Ovary (tissue), 9 donors: ENCODE data around the gene CCDC177. TPM values are rescaled to one million over a fixed set of nuclear protein-coding genes. Genes with fewer than 3 reads are reported as not detected.

Experiments
- DNase-seq, 5 donors: peaks; one replicate each; pipeline ENCODE4 v3.0.0-alpha.2; 2019 to 2020
- H3K27ac ChIP-seq, 2 donors: fragments of 200-600 bp; one replicate each; pipeline versions ENCODE4 v1.5.1 to v1.8.0; 2019 to 2022
- H3K27me3 ChIP-seq: fragments of 200-600 bp; one replicate; pipeline ENCODE4 v1.8.0; 2022
- H3K36me3 ChIP-seq: fragments of 200-600 bp; sonication (generic); one replicate; pipeline ENCODE4 v1.5.1; 2019
- H3K4me1 ChIP-seq: one replicate; pipeline ENCODE4 v1.8.1; 2013; ENCODE audit warnings: mild to moderate bottlenecking, moderate library complexity; ENCODE audit not compliant: insufficient read depth
- H3K4me3 ChIP-seq: fragments of 200-600 bp; sonication (generic); one replicate; pipeline ENCODE4 v1.5.1; 2017
- H3K9me3 ChIP-seq, 2 donors: fragments of 200-600 bp in 1 of 2; sonication (generic) in 1 of 2; one replicate each; pipeline versions ENCODE4 v1.5.1 to v1.8.1; 2013 to 2019; ENCODE audit warnings: mild to moderate bottlenecking in 1 of 2, moderate library complexity in 1 of 2
- CTCF ChIP-seq, 3 donors: fragments of 450-650 bp in 2 of 3; fragments of 200-600 bp in 1 of 3; IDR thresholded peaks; one replicate each; pipeline versions ENCODE4 v1.5.1 to v1.8.0; 2016 to 2022; ENCODE audit warnings: antibody characterized with exemption in 3 of 3, mild to moderate bottlenecking in 1 of 3
- EP300 ChIP-seq: sonication (generic); formaldehyde crosslinking; IDR thresholded peaks from one replicate; pipeline ENCODE4 v1.6.1; 2017; ENCODE audit warnings: antibody characterized with exemption
- POLR2A ChIP-seq: fragments of 450-650 bp; IDR thresholded peaks from one replicate; pipeline ENCODE4 v1.6.1; 2017; ENCODE audit warnings: antibody characterized with exemption, mild to moderate bottlenecking, moderate library complexity
- WGBS, 3 donors: extraction: QIAGEN DNeasy Blood & Tissue Kit in 1 of 3; methylation state at CpG; one replicate each; pipeline versions ENCODE4 v1.1.5 to v1.1.7; 2013 to 2017; 5-methylcytosine and 5-hydroxymethylcytosine counted together
- intact Hi-C, 4 donors: fragments of 100-400 bp; cut with DNase I; formaldehyde crosslinking; loops; one replicate each; pipeline versions ENCODE4 v1.11.0 to v1.15.1; 2022 to 2023
- polyA plus RNA-seq, 2 donors: library from polyadenylated mRNA; stranded (reverse); fragments of 200-250 nt in 1 of 2; fragments of 350-450 nt in 1 of 2; fragmentation: Illumina TruSeq in 1 of 2; extraction: RNeasy Lipid Tissue Mini Kit (QIAGEN cat#74804) in 1 of 2; gene quantifications; one replicate each; pipeline ENCODE4 v1.2.3, GENCODE V29; 2013 to 2014
- total RNA-seq, 7 donors: library from RNA; depleted of rRNA in 2 of 7; stranded (reverse); fragments of >200 nt in 2 of 7; fragmentation: NEBNext Ultra II Directional in 3 of 7; extraction: Animal tissue kit (Norgen Biotek cat#: 25700) in 3 of 7; gene quantifications; one replicate each; pipeline versions ENCODE4 v1.1.0 to v1.2.4, GENCODE V29; 2016 to 2023
- donor health status: DM: no; HTN: no; CAD: no; lungs with moderate emphysema.
- donor health status: DM: no; HTN: no; CAD: no.
- donor health status: Bipolar disorder and iron deficiency.
- donor health status: DM: yes; HTN: yes; CAD: no.
- donor health status: DM: no; HTN: no; CAD: no.
- donor health status: DM: yes; HTN: yes; CAD: no.

Gene CCDC177
- total and polyA plus RNA-seq, 9 donors = 0.04 TPM; not detected in 8

- H3K9me3 ChIP-seq = no peaks in the 10 kb centered on the region
- H3K27me3 ChIP-seq = peaks cover 3% of the 10 kb centered on the region
- H3K27ac ChIP-seq = no peak overlapping the region
- TF ChIP-seq EP300 = no peak
- TF ChIP-seq POLR2A = no peak
- no peak for TF ChIP-seq CTCF (IDR thresholded peaks at IDR 0.05)
- H3K4me1 ChIP-seq = peaks cover 14% of the 10 kb centered on the region
- 7 to 32% (median 11%) methylated on average over 49 to 112 of the region's 112 CpGs for WGBS, 3 donors
- peak overlapping the region; percentile 33 for H3K4me3 ChIP-seq
- peak; percentile 30 to 63 (median 45) for DNase-seq
- intact Hi-C loops = loop anchor here in 2 of 4 donors (5.0 to 10.0 kb wide), 2 partner anchors 327 to 330 kb away; no protein-coding TSS in a partner anchor
- H3K36me3 ChIP-seq = no peaks in the 10 kb centered on the region
These were observed 2.4 kb downstream of the CCDC177 start for GRCh38 chr14:69572030-69572840.

GRCh38 chr14:69571449-69572029 lies 3.1 kb downstream of the CCDC177 start:
- Histone ChIP-seq H3K4me1 (peaks cover 14% of the 10 kb centered on the region), H3K27ac (no peak overlapping the region), H3K4me3 (peak overlapping the region; percentile 33), H3K27me3 (peaks cover 3% of the 10 kb centered on the region), H3K9me3 (no peaks in the 10 kb centered on the region), H3K36me3 (no peaks in the 10 kb centered on the region)
- DNase-seq = peak in 1 of 5 donors; percentile 21
- 11 to 25% (median 17%) methylated on average over 59 to 62 of the region's 62 CpGs for WGBS, 3 donors
- intact Hi-C loops = loop anchor here in 2 of 4 donors (5.0 to 10.0 kb wide), 2 partner anchors 327 to 329 kb away; no protein-coding TSS in a partner anchor
- no peak for TF ChIP-seq EP300
- no peak for TF ChIP-seq POLR2A

- Histone ChIP-seq H3K4me3 (no peak overlapping the region), H3K27ac (no peak overlapping the region), H3K27me3 (peaks cover 3% of the 10 kb centered on the region), H3K9me3 (no peaks in the 10 kb centered on the region), H3K36me3 (no peaks in the 10 kb centered on the region), H3K4me1 (peaks cover 14% of the 10 kb centered on the region)
- no peak for TF ChIP-seq EP300
- TF ChIP-seq CTCF (IDR thresholded peaks at IDR 0.05) = no peak
- no peak for TF ChIP-seq POLR2A
- WGBS, 3 donors = 80 to 90% (median 89%) methylated on average over 7 of the region's 7 CpGs
- intact Hi-C loops = loop anchor here in 2 of 4 donors (5.0 to 10.0 kb wide), 2 partner anchors 326 to 329 kb away; no protein-coding TSS in a partner anchor
- no peak for DNase-seq
These were observed 3.8 kb downstream of the CCDC177 start for GRCh38 chr14:69570836-69571330.

- no peak for DNase-seq
- intact Hi-C loops = loop anchor here in 2 of 4 donors (5.0 to 10.0 kb wide), 2 partner anchors 325 to 328 kb away; no protein-coding TSS in a partner anchor
- Histone ChIP-seq H3K27me3 (peaks cover under 1% of the 10 kb centered on the region), H3K27ac (no peak overlapping the region), H3K4me3 (no peak overlapping the region), H3K36me3 (no peaks in the 10 kb centered on the region), H3K4me1 (peaks cover 14% of the 10 kb centered on the region), H3K9me3 (no peaks in the 10 kb centered on the region)
- WGBS, 3 donors = 37 to 57% (median 43%) methylated on average over 2 of the region's 2 CpGs
- TF ChIP-seq POLR2A (no peak), EP300 (no peak), CTCF (IDR thresholded peaks at IDR 0.05) (no peak)
These were observed 4.8 kb downstream of the CCDC177 start for GRCh38 chr14:69569859-69570258.
